OCI-LY3 (cell line): ENCODE results near the gene SRGAP1.

Experiments used
- CTCF ChIP-seq: fragments of 200-600, 300-600 bp; sonication (generic); IDR thresholded peaks from 2 replicates; pipeline ENCODE4 v1.5.1; 2014; ENCODE audit warnings: antibody characterized with exemption, low read length, low read depth
- EZH2phosphoT487 ChIP-seq: fragments of 200-600 bp; shearing (Covaris generic); IDR thresholded peaks from 2 replicates; pipeline ENCODE4 v1.6.1; 2018; ENCODE audit warnings: antibody characterized with exemption, mixed run types, low read depth

- TF ChIP-seq CTCF (no peak), EZH2phosphoT487 (no peak)
These were observed 316.2 kb downstream of the SRGAP1 start for GRCh38 chr12:64160711-64161060.
